Amniotic epithelial cell (primary cell): ENCODE results near the gene QTRT2.

Source experiments
- DNase-seq: peaks from one replicate; pipeline ENCODE4 v3.0.0-alpha.2; 2010; ENCODE audit warnings: low read depth

QTRT2 gene

DNA sequence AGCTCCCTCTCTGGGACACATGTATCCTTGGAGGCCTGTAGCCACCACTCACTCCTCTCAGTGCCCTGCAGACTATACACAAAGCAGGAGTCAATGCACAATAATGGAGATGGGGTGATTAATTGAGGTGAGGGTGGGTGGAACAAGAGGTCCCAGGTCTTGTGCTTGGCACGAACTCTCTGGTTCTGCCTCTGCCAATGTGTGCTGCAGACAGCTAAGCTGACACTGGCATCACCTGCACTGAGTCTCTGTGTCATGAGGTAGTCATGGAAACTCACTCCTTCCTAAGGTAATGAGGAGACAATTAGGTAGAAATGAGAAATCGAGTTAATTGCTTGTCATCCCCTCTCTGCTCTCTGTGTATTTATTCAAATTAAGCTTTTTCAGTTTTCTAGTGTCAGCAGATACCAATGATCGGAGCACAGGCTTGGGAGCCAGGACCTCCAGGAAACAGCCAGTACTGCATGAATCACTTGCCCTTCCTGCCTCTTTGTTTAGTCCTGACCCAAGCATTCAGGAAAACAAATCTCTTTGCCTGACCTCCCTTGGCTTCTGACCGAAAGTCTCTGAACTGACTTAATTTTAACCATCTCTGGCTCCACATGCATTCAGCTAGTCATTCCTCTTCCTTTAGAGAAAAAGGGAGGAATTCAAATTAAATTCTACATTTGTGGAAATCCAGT is 65.6 kb downstream of the QTRT2 start:
- DNase-seq = peak; percentile 42

DNA sequence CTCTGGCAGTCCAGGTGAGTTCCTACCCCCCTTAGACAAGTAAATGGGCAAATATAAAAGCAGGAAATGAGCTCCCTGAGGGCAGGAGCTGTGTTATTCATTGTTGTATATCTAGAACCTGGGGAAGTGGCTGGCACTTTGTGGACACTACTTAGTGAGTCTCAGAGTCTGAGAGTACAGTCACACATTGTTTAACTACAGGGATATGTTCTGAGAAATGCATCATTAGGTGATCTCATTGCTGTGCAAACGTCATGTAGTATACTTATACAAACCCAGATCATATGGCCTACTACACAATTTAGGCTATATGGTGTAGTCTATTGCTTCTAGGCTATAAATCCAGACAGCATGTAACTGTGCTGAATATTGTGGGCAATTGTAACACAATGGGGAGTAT is 69.9 kb downstream of the QTRT2 start:
- no peak for DNase-seq

DNA sequence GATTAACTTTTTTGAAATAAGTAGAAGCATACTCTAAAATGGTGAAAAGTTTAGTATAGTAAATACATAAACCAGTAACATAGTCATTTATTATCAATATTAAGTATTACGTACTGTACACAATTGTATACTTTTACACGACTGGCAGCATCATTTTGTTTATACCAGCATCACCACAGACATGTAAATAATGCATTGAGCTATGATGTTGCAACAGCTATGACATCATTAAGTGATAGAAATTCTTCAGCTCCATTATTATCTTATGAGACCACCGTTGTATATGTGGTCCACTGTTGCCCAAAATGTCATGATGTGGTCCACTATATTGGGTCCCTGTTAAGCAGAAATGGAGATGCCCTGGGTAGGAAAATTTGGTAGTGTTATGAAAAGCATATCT is 71.0 kb downstream of the QTRT2 start:
- DNase-seq = peak; percentile 35

DNA sequence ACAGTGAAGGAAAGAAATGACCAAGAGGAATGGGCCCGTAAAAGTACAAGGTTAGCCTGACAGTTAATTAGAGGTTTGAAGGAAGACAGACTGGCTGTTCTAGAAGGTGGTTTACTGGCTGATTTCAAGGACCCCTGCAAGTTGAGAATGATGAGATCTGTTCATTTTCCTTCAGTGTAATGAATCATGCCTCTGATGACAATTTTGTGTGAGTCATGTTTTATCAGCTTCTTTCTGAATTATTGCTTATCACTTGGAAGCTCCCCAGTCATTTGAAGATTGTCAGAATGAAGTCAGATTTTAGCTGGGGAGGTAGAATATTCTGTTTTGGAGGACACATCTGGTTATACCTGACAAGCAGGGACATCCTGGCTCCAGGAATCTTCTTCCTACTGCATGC is 71.7 kb downstream of the QTRT2 start:
- DNase-seq = peak; percentile 40

DNA sequence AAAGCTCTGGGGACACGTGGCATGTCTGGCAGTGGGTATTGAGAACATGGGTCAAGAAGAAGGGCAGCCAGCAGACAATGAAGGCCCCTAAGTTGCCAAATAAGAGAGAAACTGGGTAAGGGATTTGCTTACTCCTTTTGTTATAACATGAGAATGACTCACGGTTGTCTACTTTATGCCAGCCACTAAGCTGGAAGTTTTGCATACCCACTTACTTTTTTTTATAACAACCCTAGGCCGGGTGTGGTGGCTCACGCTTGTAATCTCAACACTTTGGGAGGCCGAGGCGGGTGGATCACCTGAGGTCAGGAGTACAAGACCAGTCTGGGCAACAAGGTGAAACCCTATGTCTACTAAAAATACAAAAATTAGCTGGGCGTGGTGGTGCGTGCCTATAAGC is 72.3 kb downstream of the QTRT2 start:
- peak; percentile 14 for DNase-seq

DNA sequence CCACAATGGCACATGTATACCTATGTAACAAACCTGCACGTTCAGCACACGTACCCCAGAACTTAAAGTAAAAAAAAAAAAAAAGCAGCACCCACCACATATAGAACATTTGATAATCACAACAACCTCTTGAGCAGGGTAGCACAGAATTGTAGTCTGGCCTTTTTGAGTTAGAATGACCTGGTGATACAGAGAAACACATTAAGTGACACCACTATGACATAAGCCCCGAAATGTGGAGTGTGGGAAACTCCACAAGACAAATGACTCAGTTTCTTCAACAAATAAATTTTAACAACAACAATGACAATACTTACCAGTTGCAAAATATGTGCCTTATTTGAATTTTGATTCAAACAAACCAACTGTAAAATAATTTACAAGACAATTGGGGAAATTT is 76.0 kb downstream of the QTRT2 start:
- DNase-seq = no peak

DNA sequence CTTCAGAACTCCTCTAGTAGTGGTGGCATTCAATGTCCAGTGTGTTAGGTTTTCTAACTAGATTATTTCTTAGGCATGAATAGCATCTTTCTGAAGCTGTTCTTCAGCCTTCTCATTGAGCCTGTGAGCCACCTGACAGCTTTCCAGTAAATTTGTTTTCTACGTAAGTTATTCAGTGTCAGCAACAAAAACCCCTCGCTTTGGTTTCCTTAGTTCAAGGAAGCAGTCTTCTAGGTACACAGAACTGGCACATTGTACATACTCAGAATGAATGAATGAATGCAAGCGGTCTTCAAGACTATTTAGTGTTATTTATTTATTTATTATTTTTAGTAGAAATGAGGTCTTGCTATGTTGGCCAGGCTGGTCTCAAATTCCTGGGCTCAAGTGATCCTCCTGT is 77.4 kb downstream of the QTRT2 start:
- no peak for DNase-seq
